Measurements from ENCODE around the gene FBLN1. TPM values are rescaled to one million over a fixed set of nuclear protein-coding genes. Genes with fewer than 3 reads are reported as not detected.

Gene FBLN1
- total RNA-seq, 4 donors from 2014 or later = 48.6 to 92.1 (median 68.9) TPM

DNA sequence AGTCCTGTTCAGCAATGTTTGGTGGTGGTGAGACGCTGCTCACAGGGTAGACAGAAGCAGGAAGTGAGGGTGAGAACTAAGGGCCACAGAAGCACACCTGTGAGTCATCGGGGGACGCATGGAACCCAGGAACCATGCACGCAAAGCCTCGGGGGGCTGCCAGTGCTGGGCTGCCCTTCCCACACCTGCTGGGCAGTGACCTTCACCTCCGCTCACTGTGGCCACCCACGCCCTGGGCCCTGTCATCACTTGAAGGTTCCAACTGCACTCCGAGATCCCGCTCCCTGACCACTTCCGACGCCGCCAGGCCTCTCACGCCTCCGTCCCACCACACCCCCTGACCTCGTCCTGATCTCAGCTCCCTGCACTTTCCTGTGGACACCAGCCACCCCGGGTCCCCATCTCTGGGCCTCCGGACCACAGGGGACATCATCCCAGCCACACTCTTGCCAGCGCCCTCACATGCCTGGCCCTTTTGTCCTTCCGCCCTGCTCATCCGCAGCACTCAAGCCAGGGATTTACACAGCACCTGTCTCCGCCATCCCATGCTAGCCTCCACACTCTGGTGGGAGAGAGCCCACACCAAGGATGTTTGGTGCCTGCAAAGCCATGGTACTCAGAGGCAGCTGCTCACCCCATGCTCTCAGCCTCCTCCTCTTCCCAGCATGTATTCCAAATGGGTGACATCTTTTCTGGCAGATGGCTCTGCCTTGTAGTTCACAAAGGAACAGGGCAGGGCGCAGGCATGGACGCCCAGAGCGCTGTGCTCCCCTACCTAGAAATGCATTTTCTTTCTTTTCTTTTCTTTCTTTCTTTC lies 145.8 kb downstream of the FBLN1 start:
- intact Hi-C loops (cut with DNase I; ENCODE audit: low total_unique reads) = no loop called here
- in situ Hi-C loops (cut with MboI; ENCODE audit: low pct_ligation_motif_present in 1 of 4, low pct_unique_long_range_greater_than_20kb in 1 of 4, low sequenced_read_pairs in 3 of 4) = loop anchor here in 3 of 4 donors (5.0 to 10.0 kb wide), 3 partner anchors 74 to 336 kb away; no protein-coding TSS in a partner anchor
- no peak for DNase-seq
- Histone ChIP-seq H3K4me3 (no peak overlapping the region), H3K27me3 (peaks cover 39% of the 10 kb centered on the region), H3K27ac (no peak overlapping the region), H3K9me3 (no peaks in the 10 kb centered on the region), H3K36me3 (no peaks in the 10 kb centered on the region), H3K4me1 (peaks cover 0 to 9% (median 3%) of the 10 kb centered on the region in 4 donors)
- TF ChIP-seq EP300 (IDR thresholded peaks at IDR 0.05; ENCODE audit: low read depth) (no peak), POLR2AphosphoS5 (IDR thresholded peaks at IDR 0.05) (no peak), POLR2A (IDR thresholded peaks at IDR 0.05) (no peak)
- TF ChIP-seq, protein P1, sequence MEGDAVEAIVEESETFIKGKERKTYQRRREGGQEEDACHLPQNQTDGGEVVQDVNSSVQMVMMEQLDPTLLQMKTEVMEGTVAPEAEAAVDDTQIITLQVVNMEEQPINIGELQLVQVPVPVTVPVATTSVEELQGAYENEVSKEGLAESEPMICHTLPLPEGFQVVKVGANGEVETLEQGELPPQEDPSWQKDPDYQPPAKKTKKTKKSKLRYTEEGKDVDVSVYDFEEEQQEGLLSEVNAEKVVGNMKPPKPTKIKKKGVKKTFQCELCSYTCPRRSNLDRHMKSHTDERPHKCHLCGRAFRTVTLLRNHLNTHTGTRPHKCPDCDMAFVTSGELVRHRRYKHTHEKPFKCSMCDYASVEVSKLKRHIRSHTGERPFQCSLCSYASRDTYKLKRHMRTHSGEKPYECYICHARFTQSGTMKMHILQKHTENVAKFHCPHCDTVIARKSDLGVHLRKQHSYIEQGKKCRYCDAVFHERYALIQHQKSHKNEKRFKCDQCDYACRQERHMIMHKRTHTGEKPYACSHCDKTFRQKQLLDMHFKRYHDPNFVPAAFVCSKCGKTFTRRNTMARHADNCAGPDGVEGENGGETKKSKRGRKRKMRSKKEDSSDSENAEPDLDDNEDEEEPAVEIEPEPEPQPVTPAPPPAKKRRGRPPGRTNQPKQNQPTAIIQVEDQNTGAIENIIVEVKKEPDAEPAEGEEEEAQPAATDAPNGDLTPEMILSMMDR (IDR thresholded peaks at IDR 0.05) = no peak
- WGBS, 2 donors (ENCODE audit: low coverage in 1 of 2) = 87 to 90% methylated on average over 6 to 24 of the region's 24 CpGs

DNA sequence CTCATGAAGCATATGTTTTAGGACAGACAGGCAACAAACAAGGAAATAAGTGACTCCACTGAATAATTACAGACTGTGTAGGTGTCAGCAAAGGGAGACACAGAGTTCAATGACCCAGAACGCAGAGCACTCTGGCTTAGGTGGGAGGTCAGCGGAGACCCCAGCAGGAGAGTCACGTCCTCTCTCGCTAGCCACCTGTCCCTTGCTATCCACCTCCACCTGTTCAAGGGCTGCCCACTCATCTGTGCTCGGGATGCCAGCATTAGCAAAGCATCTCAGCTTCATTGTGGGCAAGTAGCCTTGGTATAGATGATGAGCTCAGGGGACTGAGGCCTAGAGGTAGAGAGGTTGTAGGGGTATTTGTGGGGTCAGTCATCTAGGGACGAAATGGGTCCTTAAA lies 147.1 kb downstream of the FBLN1 start:
- in situ Hi-C loops (cut with MboI; ENCODE audit: low pct_ligation_motif_present in 1 of 4, low pct_unique_long_range_greater_than_20kb in 1 of 4, low sequenced_read_pairs in 3 of 4) (loop anchor here in 3 of 4 donors (5.0 to 10.0 kb wide), 3 partner anchors 75 to 335 kb away; no protein-coding TSS in a partner anchor), intact Hi-C loops (cut with DNase I; ENCODE audit: low total_unique reads) (no loop called here)
- no peak overlapping the region for H3K4me3 ChIP-seq
- no peaks in the 10 kb centered on the region for H3K9me3 ChIP-seq
- H3K4me1 ChIP-seq = peaks cover 0 to 9% (median 3%) of the 10 kb centered on the region in 4 donors
- H3K27me3 ChIP-seq = peaks cover 35% of the 10 kb centered on the region
- no peaks in the 10 kb centered on the region for H3K36me3 ChIP-seq
- no peak for DNase-seq
- TF ChIP-seq POLR2AphosphoS5 (IDR thresholded peaks at IDR 0.05) (no peak), POLR2A (IDR thresholded peaks at IDR 0.05) (no peak), EP300 (IDR thresholded peaks at IDR 0.05; ENCODE audit: low read depth) (no peak)
- TF ChIP-seq, protein P1 (IDR thresholded peaks at IDR 0.05) = no peak
- H3K27ac ChIP-seq = no peak overlapping the region
- 75 to 89% methylated on average over 1 to 6 of the region's 6 CpGs for WGBS, 2 donors (ENCODE audit: low coverage in 1 of 2)

DNA sequence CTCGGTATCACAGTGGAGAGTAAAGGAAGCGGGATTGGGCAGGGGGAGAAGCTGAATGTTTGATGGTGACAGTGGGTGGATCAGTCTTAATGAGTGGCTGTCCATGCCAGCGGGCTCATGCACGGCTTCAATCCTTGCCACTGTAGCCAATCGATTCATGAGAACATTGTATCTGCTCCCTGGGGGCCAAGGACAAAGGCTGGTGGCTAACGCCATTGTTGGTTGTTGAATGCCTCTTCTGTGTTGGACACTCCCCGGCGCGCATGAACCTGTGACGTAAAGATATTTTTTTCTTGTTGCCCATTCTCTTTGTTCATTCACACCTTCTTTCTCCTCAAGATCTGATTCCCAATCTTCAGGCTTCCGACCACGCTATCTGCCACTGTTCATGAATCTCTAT lies 148.0 kb downstream of the FBLN1 start:
- Histone ChIP-seq H3K36me3 (no peaks in the 10 kb centered on the region), H3K27ac (no peak overlapping the region), H3K4me1 (peaks cover 0 to 3% (median 2%) of the 10 kb centered on the region in 4 donors), H3K27me3 (peaks cover 27% of the 10 kb centered on the region), H3K9me3 (no peaks in the 10 kb centered on the region), H3K4me3 (no peak overlapping the region)
- TF ChIP-seq POLR2AphosphoS5 (IDR thresholded peaks at IDR 0.05) (no peak), EP300 (IDR thresholded peaks at IDR 0.05; ENCODE audit: low read depth) (no peak), POLR2A (IDR thresholded peaks at IDR 0.05) (no peak)
- TF ChIP-seq, protein P1 (IDR thresholded peaks at IDR 0.05) = no peak
- no peak for DNase-seq
- WGBS, 2 donors (ENCODE audit: low coverage in 1 of 2) = 93 to 98% methylated on average over 8 to 12 of the region's 12 CpGs
- intact Hi-C loops (cut with DNase I; ENCODE audit: low total_unique reads) (no loop called here), in situ Hi-C loops (cut with MboI; ENCODE audit: low pct_ligation_motif_present in 1 of 4, low pct_unique_long_range_greater_than_20kb in 1 of 4, low sequenced_read_pairs in 3 of 4) (no loop called here)

Small RNA genes lying within 50 kb of the gene (small RNA-seq; reads per million reads assigned to genes)
- 0 reads per million in 4 donors for gene RNU6-1161P

Other genes with a start within 250 kb of the FBLN1 start
- gene UPK3A, start 217.9 kb upstream of the FBLN1 start, total RNA-seq = under 1 TPM in 1 of 4 donors, not detected in 3; 0.79 TPM
- gene FAM118A, start 192.9 kb upstream of the FBLN1 start, total RNA-seq = 100 to 1,000 TPM in 2 of 4 donors, 10 to 100 TPM in 2; 46.0 to 424 (median 210) TPM
- gene SMC1B, start 89.3 kb upstream of the FBLN1 start, total RNA-seq = not detected
- gene RIBC2, start 89.2 kb upstream of the FBLN1 start, total RNA-seq = not detected
- gene ATXN10, start 169.0 kb downstream of the FBLN1 start, total RNA-seq = 10 to 100 TPM; 27.3 to 88.3 (median 47.8) TPM

Data from transverse colon (tissue), 4 donors.